ENCODE measurements around the gene FAM181A.

The FAM181A gene

DNA sequence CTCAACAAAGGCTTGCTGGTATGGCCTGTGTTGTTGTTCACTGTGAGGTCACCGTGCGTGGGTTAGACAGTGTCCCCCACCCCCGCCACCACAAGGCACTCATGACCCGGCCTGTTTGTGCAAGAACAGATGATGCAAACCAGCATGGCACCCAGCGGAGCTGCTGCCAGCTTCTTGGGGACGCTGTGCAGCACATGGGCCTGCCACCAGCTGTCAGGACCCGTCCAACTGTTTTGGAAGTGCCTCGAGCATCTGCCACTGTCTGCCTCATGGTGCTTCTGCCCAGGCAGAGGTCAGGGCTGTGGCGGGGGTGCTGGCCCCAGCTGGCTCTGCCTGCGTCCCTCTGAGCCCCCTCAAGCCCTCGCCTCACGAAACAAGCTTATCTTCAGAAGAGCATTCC lies 47.7 kb downstream of the FAM181A start:
- no peak for DNase-seq (ENCODE audit: low read depth, low spot score)
- H3K4me3 ChIP-seq (ENCODE audit: low read depth, low read length): no peak overlapping the region
- no peak for TF ChIP-seq CTCF (IDR thresholded peaks at IDR 0.05; ENCODE audit: low read depth, low read length)
- in situ Hi-C loops (cut with HindIII; ENCODE audit: low sequenced_read_pairs): no loop called here

DNA sequence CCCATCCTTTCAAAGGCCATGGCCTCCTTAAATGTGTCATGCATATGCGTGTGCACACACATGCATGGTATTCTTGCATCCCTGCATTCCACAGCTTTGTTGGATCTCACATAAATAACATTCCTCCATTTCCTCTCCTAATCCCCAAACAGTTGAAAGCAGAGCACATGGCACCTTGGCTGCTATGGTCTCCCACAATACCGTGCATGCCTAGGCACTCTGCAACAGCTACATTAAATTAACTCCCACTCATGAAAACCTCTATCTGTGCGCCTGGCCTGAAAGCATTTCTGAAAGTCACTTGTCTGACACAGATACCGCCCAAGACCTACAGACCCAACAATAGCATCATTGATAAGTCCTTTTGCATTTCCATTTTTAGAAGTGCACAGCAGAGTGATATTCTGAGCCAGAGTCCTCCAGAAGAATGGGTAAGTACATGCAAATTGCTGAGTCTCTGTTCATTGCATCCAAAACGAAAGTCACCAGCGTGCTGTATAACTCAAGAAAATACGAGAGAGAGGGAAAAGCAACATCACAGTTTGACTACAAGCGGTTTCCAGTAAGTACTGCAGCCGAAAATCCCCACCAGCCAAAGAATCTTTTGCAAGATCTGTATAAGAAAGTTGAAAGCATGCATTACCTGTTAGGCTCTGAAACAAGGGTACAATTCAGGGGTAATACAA lies 48.8 kb downstream of the FAM181A start:
- no peak for TF ChIP-seq CTCF (IDR thresholded peaks at IDR 0.05; ENCODE audit: low read depth, low read length)
- in situ Hi-C loops (cut with HindIII; ENCODE audit: low sequenced_read_pairs): no loop called here
- no peak for DNase-seq (ENCODE audit: low read depth, low spot score)
- H3K4me3 ChIP-seq (ENCODE audit: low read depth, low read length): no peak overlapping the region

- in situ Hi-C loops (cut with HindIII; ENCODE audit: low sequenced_read_pairs): no loop called here
- no peak for TF ChIP-seq CTCF (IDR thresholded peaks at IDR 0.05; ENCODE audit: low read depth, low read length)
- DNase-seq (ENCODE audit: low read depth, low spot score): no peak
- no peak within 1 kb of the TSS for H3K4me3 ChIP-seq (ENCODE audit: low read depth, low read length)
Measured at GRCh38 chr14:93976477-93977057, 49.4 kb downstream of the FAM181A start, which contains the start of gene ASB2. TSS of gene ASB2 (minus strand) at chr14:93976570. CDS start at chr14:93964539, 12,031 bp downstream.

- in situ Hi-C loops (cut with HindIII; ENCODE audit: low sequenced_read_pairs): no loop called here
- TF ChIP-seq CTCF (IDR thresholded peaks at IDR 0.05; ENCODE audit: low read depth, low read length): no peak
- H3K4me3 ChIP-seq (ENCODE audit: low read depth, low read length): no peak overlapping the region
- DNase-seq (ENCODE audit: low read depth, low spot score): no peak
Measured at GRCh38 chr14:93977171-93977570, 50.0 kb downstream of the FAM181A start.

GRCh38 chr14:93977790-93978581 lies 50.8 kb downstream of the FAM181A start:
- no peak overlapping the region for H3K4me3 ChIP-seq (ENCODE audit: low read depth, low read length)
- no peak for DNase-seq (ENCODE audit: low read depth, low spot score)
- no peak for TF ChIP-seq CTCF (IDR thresholded peaks at IDR 0.05; ENCODE audit: low read depth, low read length)
- in situ Hi-C loops (cut with HindIII; ENCODE audit: low sequenced_read_pairs): no loop called here

GRCh38 chr14:93978735-93979134 lies 51.6 kb downstream of the FAM181A start:
- no peak overlapping the region for H3K4me3 ChIP-seq (ENCODE audit: low read depth, low read length)
- no peak for TF ChIP-seq CTCF (IDR thresholded peaks at IDR 0.05; ENCODE audit: low read depth, low read length)
- DNase-seq (ENCODE audit: low read depth, low spot score): no peak
- in situ Hi-C loops (cut with HindIII; ENCODE audit: low sequenced_read_pairs): no loop called here

Data from astrocyte of the spinal cord (primary cell).